Measurements from ENCODE around the gene CHD5.

Gene CHD5

DNA sequence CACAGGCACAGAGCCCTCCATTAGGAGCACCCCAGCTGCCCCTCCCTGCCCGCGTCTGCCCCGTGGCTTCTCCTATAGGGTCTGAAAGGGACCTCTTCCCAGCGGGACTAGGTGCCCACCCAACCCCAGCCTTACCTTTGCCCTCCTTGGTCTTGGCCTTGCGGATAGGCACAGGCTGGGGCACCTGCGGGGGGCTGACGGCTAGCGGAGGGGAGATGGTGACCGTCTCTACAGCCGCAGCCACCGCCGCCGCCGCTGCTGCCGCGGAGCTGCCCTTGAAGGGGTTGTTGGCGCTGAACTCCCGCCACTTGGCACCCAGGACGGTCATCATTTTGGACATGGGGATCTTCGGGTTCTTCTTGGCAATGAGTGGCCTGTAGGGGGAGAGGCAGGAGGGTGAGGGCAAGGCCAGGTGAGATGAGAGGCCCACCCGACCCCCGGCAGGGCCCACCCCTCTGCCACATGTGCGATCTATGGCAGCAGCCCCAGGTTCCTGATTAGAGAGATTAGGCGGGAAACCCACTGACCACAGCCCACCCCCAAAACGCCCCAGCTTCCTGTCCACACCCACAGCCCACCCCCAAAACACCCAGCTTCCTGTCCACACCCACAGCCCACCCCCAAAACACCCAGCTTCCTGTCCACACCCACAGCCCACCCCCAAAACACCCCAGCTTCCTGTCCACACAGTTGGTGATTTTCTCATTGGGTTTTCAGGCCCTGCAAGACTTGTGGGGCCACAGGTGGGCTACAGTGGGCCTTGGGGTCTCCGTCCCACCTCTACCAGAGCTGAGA lies 25.4 kb downstream of the CHD5 start:
- DNase-seq (ENCODE audit: low spot score), result no peak

DNA sequence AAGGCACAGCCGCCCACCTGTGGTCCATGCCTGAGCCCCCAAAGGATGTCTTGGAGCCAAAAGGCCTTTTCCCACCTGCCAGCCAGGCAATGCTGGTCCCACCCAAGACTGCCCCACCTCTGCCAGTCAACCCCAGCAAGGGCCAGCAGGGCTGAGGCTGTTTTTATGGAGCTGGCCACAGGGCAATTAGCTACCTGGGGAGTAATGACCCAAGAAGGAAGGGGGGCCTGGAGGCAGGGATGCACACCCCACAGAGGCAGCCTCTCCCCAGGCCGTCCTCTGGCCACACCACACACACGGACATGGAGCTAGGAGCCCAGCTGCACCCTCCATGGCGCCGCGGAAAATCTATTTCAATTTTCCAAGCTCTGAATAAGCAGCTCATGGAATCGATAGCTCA lies 27.2 kb downstream of the CHD5 start:
- DNase-seq (ENCODE audit: low spot score), result no peak

DNA sequence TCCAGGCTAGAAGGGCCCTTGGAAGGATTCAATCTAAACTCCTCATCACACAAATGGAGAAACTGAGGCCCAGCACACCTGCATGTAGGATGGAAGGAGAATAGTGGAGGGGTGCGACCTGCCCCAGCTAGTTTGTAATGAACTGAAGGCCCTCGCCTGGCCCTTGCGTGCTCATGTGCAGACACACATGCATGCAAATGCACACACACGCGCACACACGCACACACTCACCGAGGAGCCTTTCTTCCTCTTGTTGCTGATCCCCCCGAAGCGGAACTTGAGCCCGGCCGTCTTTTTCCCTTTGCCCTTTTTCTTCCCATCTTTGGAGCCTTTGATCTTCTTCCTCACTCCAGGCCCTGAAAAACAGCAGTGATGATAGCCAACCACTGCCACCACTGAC lies 27.9 kb downstream of the CHD5 start:
- no peak for DNase-seq (ENCODE audit: low spot score)

DNA sequence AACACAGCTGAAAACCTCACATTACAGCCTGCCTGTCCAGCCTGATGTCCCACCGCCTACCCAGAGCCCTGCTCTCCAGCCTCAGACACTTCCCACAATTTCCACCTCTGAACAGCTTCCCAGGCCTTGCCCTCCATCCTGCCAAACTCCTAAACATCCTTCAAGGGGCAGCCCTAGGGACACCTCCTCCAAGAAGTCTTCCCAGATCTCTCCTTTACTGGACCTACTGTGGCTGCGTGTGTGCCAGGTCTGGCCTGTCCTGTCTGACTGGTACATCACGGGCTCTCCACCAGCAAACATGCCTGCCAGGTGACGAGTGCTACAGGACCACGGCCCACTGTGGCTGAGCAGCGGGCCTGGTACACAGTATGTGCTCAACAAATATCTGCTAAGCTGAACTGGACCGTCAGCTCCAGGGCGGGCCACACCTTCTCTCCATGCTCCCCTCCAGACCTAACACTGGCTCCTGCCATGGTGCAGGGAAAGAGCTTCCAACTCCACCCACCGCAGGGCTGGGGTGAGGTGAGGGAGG lies 28.8 kb downstream of the CHD5 start:
- no peak for DNase-seq (ENCODE audit: low spot score)

DNA sequence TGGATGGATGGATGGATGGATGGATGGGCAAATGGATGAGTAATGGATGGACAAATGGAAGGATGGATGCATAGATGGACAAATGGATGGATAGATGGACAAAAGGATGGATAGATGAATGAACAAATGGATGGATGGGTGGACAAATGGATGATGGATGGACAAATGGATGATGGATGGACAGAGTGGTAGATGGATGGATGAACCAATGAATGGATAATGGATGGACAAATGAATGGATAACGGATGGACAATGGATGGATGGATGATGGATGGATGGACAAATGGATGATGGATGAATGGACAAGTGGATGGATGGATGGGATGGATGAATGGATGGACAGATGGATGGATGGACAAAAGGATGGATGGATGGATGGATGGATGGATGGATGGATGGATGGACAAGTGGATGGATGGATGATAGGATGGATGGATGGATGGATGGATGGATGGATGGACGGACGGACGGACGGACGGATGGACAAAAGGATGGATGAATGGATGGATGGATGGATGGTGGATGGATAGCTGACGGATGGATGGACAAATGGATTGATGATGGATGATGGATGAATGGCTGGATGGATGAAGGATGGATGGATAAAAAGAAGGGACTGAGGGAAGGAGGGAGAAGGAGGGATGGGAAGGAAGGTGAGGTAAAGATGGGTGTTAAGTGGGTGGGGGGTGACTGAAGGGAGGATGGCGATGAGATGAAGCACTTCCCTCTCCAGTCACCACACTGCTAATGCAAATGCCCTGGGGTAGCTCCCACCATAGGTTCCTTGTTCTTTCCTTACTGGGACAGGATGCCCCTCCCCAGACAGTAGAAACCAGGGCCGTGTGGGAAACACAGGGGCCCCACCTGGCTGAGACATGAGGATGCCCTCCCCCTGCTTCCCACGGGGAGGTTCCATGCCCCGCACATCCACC lies 29.8 kb downstream of the CHD5 start:
- no peak for DNase-seq (ENCODE audit: low spot score)

DNA sequence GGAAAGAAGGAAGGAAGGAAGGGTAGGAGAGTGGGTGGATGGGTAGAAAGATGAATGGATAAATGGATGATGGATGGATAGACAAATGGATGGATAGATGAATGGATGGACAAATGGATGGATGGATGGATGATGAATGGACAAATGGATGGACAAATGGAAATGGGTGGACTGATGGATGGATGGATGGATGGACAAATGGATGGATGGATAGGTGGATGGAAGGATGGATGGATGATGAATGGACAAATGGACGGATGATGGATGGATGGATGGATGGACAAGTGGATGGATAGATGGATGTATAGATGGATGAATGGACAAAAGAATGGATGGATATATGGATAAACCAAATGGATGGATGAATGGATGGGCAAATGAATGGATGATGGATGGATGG lies 30.5 kb downstream of the CHD5 start:
- DNase-seq (ENCODE audit: low spot score), result no peak

DNA sequence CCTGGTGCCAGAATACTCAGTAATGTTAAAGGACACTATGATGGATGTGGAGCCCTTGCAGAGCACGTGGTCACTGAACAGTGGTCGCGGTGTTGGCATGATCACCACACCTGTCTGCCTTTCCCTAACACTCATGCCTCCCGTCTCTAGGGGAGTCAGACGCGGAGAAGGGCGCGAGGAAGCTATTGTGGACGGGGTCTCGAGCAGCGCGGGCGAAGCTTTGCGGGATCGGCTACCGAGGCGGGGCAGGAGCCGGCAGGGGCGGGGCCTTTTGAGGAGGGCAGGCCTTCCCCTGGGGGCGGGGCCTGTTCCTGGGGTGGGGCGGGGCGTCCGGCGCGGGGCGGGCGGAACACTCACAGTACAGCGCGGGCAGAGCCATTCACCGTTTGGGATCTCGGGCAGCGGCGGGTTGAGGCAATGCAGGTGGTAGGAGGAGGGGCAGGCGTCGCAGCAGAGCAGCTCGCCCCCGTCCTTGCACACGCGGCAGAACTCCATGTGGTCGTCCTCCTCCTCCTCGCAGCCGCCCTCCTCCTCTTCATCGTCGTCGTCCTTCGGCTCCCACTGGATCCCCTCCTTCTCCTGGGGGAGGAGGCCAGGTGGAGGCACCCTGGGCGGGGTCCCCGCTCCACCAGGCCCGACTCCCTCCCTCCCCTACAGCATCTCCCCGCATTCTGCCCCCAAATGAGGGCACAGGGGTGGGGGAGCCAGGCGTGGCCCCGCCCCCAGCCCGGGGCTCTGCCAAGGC lies 31.5 kb downstream of the CHD5 start:
- peak; percentile 97 for DNase-seq (ENCODE audit: low spot score)

DNA sequence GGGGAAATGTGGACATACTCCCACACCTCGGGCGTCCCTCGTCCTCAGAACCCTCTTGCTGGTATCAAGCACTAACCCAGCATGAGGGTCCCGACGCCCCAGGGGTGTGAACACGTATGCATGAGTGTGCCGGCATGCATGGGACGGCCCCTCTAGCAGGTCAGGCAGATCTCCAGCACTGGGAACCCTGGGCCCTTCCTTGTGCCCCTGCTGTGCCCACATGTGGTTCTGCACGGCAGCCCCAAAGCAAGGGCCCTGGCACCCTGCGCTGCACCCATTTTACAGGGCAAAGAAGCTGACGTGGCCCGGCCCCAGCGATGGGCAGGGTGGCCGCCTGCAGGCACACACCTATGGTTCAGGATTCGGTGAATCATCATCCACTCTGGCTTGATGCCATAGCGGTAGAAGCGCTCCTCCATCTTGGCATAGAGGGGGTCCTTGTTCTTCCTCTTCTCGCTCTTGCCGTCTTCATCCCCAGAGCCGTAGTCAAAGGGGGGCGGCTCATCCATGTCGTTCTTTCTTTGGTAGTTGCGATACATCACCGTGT lies 34.2 kb downstream of the CHD5 start:
- no peak for DNase-seq (ENCODE audit: low spot score)

DNA sequence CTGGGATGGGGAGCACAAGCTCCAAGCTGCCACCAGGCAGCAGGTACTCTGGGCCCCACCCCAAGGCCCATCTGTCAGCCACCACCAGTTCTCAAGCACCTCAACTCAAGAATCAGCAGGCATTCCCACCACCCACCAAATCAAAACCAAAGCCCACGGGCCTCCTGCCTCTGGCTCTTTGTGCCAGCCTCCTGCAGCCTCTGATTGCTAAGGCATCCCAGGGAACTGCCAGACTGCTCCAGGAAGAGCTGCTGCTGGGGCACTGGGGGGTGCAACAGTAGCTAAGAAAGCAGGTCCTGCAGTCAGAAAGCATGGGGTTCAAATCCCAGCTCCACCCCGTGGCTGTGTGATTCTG lies 34.7 kb downstream of the CHD5 start:
- DNase-seq (ENCODE audit: low spot score), result no peak

DNA sequence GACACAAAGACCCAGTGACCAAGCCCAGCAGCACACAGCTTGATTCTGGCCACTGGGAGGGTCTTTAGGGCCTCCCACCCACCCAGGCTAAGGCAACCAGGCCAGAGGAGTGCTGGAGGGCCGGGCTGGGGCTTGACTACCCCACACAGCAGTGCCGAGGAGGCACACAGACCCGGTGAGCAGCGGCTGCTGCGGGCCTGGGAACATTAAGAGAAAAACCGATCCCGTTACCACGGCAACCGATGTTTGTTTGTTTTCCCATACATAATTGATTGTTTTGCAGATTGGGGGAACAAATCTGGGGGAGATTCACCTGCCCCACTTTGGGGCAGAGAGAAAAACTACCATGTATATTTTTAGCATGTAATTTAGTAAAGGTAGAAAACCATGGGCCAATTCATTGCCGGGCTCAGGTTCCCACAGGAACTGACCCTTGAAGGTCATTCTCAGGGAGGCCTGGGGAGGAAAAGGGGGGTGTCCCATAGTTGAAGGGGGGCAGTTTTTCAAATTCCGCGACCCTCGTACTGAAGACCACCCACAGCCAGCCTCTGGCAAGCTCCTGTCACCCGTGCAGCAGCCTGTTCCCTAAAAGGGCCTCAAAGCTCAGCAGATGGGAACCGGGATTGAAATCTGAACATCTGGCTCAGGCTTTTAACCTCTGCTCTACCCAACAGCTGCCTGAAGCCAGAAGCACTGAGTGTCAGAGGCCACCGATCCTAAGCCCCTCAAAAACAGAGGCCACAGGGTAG lies 35.3 kb downstream of the CHD5 start:
- no peak for DNase-seq (ENCODE audit: low spot score)

DNA sequence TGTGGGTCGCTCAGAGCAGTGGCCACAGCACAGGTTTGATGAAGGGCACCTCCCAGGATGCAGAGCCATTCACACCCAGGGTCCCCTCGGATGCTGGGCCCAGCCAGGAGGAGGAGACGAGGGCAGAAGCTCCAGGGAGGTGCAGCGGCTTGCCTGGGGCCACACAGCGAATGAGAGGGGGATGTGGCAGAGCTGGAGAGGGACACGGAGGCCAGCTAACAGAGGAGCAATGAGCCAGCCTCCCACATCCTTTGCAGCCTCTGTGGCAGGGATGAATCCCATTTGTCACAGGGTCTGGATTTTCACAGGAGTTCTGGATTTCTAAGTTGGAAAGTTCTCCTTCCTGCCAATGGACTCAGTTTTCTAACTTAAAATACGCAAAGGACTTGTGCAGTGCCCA lies 35.9 kb downstream of the CHD5 start:
- DNase-seq (ENCODE audit: low spot score), result no peak

DNA sequence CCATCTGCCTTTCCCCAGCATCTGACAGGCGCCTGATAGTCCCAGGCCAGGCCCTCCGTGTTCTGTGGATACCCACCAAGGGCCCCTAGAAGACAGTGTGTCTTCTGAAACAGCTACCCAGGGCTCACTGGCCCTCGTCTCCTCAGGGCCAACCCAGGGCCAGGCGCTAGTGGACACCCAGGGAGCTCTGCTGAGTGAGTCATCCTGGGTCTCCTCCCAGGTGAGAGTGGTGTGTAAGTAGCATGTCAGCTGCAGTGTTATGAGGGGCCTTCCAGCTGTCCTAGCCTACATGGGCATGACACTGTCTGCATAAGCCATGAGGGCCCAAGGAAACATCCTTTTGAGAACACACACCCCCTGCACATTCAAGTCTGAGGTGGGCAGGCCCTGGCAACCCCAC lies 36.7 kb downstream of the CHD5 start:
- DNase-seq (ENCODE audit: low spot score), result no peak

DNA sequence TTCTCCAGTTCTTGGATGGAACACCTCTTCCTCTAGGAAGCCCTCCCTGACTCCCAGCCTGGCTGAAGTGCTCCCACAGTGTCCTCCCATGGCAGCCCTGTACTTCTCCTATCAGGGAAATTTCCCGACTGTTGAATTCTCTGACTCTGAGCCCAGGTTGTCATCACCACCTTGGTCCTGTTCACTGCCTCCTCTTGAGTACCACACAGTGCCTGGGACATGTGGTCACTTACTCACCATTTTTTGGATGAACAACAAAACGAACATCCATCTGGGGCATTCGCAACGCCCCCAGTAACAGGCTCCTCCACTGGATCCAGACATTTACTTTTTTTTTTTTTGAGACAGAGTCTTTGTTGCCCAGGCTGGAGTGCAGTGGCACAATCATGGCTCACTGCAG lies 37.4 kb downstream of the CHD5 start:
- no peak for DNase-seq (ENCODE audit: low spot score)

DNA sequence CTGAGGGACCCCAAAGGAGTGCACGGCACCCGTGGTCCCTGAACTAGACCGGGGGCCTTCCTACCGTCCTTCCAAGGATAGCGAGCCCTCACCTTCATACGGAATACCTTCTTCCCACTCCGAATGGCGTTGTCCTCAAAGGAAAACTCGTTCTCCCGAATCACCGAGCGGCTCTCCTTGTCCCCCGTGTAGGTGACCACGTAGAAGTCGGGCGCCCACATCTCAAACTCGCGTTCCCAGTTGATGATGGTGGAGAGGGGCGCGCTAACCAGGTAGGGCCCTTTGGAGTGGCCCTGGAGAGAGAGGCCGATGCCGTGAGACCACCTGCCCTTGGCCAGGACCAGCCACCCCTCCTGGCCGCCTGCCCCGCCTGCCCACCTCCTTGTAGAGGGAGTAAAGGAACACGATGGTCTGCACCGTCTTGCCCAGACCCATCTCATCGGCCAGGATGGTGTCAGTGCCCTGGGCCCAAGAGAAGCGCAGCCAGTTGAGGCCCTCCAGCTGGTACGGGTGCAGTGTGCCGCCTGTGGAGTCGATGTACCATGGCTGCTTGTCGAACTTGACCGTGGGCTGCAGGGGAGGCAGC lies 38.0 kb downstream of the CHD5 start:
- DNase-seq (ENCODE audit: low spot score), result no peak

DNA sequence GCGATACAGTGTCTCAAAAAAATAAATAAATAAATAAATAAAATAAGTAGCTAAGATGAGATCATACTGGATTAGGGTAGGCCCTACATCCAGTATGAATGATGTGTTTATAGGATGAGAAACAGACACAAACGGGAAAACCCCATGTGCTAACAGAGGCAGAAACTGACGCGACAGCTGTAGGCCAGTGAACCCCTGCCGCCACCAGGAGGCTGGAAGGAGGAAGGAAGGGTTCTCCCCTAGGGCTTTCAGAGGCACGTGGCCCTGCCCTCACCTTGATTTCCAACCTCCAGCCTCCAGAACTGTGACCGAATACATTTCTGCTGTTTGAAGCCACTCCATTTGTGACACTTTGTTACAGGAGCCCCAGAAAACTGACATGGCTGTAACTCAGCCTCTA lies 38.5 kb downstream of the CHD5 start:
- no peak for DNase-seq (ENCODE audit: low spot score)

DNA sequence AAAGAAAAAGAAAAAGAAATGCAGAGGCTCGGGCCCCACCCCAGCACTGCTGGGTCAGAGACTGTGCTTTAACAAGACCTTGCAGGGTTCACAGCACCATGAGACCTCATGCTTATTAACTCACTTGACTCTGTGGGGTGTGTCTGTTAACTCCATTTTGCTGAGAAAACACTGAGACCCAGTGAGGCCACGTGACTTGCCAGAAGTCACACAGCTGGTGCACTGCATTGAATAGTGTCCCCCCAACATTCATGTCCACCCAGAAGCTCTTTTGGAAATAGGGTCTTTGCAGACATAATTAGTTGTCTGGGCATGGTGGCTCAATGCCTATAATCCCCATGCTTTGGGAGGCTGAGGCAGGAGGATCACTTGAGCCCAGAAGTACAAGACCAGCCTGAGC lies 39.7 kb downstream of the CHD5 start:
- no peak for DNase-seq (ENCODE audit: low spot score)

DNA sequence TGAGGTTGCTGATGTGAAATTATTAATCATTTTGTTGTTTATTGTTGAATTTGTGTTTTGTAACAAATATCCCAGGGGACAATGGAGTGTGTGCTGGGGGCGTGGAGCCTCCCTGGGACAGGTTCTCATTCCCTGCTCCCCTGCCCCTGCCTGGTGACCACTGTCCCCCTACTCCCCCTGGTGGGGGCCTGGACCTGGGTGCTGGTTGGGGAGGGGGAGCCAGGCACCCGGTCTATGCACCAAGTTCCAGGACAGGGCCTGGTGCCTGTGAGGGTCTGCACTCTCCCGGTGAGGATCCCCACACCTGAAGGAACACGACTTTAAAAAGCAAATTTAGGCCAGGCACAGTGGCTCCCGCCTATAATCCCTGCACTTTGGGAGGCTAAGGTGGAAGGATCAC lies 42.4 kb downstream of the CHD5 start:
- DNase-seq (ENCODE audit: low spot score), result no peak

DNA sequence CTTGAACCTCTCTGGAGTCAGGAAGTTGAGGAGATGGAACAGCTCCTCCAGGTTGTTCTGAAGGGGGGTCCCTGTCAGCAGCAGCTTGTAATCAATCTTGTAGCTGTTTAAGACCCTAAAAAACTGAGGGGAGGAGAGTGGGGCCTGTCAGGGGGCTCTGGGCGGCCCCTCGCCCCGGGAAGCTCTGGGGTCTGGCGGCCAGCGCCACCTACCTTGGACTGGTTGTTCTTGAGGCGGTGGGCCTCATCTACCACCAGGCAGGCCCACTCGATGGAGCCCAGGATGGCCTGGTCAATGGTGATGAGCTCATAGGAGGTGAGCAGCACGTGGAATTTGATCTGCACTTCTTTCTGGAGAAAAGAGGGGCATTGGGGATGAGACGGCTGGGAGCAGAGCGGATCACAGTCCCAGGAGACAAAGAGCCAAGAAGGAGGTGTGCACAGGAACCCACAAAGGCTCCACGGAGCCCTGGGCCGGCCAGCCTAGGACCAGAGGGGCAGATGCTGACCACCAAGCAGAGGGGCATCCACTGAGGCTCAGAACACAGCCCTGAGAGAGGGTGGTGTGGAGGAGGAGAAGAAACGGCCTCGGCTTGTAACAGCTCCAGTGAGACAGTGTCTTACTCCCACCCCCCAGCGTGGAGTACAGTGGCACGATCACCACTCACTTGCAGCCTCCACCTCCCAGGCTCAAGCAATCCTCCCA lies 43.5 kb downstream of the CHD5 start:
- DNase-seq (ENCODE audit: low spot score), result no peak

DNA sequence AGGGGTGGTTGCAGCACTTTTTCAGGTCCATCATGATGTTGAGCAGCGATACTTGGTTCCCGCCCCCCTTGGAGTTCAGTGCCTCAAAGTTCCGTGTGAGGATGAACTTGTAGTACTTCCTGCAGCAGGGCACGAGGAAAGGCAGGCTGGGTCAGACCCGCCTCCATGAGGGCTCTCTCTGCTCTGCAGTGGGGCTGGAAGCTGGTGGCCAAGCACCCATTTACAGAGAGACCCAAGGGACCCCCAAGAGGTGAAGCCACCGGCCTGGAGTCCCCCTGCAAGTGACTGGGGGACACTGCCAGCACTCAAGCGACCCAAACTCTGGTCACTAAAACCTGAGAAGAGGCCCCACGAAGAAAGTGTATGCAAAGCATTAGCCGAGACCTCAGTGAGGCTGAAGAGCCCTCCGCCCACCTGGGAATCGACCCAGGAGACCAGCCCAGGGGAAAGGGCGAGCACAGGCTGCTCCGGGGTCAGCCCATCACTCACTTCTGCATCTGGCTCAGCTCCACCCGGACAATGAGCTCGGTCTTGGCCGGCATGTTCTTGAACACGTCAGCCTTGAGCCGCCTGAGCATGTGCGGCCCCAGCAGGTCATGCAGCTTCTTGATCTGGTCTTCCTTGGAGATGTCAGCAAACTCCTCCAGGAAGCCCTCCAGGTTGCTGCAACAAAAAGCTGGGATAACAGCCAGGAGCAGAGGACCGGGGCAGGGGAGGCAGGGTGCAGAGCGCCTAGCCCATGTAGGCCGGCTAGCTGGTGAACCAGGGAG lies 45.2 kb downstream of the CHD5 start:
- DNase-seq (ENCODE audit: low spot score), result no peak

DNA sequence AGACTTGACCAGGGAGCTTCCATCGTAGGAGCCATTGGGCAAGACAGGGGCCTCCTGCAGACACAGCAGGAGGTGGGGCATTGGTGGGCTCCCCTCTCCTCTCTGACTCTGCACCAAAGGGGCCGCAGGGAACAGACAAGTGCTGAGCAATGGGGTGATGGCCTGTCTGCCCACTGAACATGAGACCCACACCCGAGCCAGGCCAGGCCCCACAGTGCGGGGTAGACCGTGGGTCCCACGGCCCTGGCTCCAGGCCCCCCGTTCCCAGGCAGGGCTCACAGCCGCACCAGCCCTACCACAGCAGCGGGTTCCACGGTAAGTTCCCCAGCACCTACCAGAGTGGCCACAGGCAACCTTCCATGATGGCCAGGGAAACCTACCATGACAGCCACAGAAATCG lies 45.9 kb downstream of the CHD5 start:
- no peak for DNase-seq (ENCODE audit: low spot score)

All from D341Med (cell line).